Keratinocyte (primary cell): Measurements from ENCODE around the gene VGLL2. TPM values are rescaled to one million over a fixed set of nuclear protein-coding genes. Genes with fewer than 3 reads are reported as not detected.
"Not testable (repeated sequence)": the region's sequence is repeated elsewhere in the genome, so short reads cannot be mapped to it uniquely, and the experiment has no call there.

Experiments used
- DNase-seq: peaks from one replicate; pipeline ENCODE4 v3.0.0-alpha.2; 2011; ENCODE audit warnings: low read depth, missing footprints, low spot score
- FAIRE-seq: peaks from 2 replicates; lab custom pipeline; 2011; peaks lifted over from hg19 to GRCh38; lab: Jason Lieb, UNC
- H2AFZ ChIP-seq: 2 replicates; pipeline ENCODE4 v1.6.0; 2012; ENCODE audit warnings: low read length, control low read depth, inconsistent platforms; ENCODE audit not compliant: control insufficient read depth
- H3K27ac ChIP-seq: 2 replicates; pipeline ENCODE4 v1.5.1; 2011; ENCODE audit warnings: low read length; ENCODE audit not compliant: control insufficient read depth, insufficient read depth
- H3K27me3 ChIP-seq: 3 replicates; pipeline ENCODE4 v1.6.0; 2011; ENCODE audit warnings: low read length; ENCODE audit not compliant: control insufficient read depth, insufficient read depth; ENCODE audit errors: extremely low read depth
- H3K36me3 ChIP-seq, 2 experiments: 2 replicates in 1 of 2; 3 replicates in 1 of 2; pipeline ENCODE4 v1.5.1; 2011; ENCODE audit warnings: low read length in 2 of 2, mild to moderate bottlenecking in 1 of 2; ENCODE audit not compliant: control insufficient read depth in 2 of 2, insufficient read depth in 2 of 2; ENCODE audit errors: extremely low read depth in 1 of 2
- H3K4me1 ChIP-seq: 3 replicates; pipeline ENCODE4 v1.5.1; 2011; ENCODE audit warnings: low read length; ENCODE audit not compliant: control insufficient read depth, insufficient read depth; ENCODE audit errors: extremely low read depth
- H3K4me2 ChIP-seq: 3 replicates; pipeline ENCODE4 v1.6.0; 2011; ENCODE audit warnings: low read depth, low read length; ENCODE audit not compliant: control insufficient read depth, insufficient read depth; ENCODE audit errors: extremely low read depth
- H3K4me3 ChIP-seq, 3 experiments: fragments of 200-600 bp in 1 of 3; sonication (generic) in 1 of 3; 2 replicates in 2 of 3; 3 replicates in 1 of 3; pipeline ENCODE4 v1.5.1; 2011 to 2016; ENCODE audit warnings: low read length in 3 of 3, mild to moderate bottlenecking in 3 of 3, control low read depth in 2 of 3, inconsistent platforms in 1 of 3, low read depth in 1 of 3, mixed read lengths in 1 of 3, mixed run types in 1 of 3, moderate library complexity in 1 of 3; ENCODE audit not compliant: control insufficient read depth in 2 of 3, insufficient read depth in 2 of 3; ENCODE audit errors: extremely low read depth in 1 of 3
- H3K79me2 ChIP-seq: 2 replicates; pipeline ENCODE4 v1.6.0; 2012; ENCODE audit warnings: low read length; ENCODE audit not compliant: control insufficient read depth, insufficient read depth
- H3K9ac ChIP-seq: 3 replicates; pipeline ENCODE4 v1.6.0; 2011; ENCODE audit warnings: low read length; ENCODE audit not compliant: control insufficient read depth, insufficient read depth; ENCODE audit errors: extremely low read depth
- H3K9me1 ChIP-seq: 3 replicates; pipeline ENCODE4 v1.6.0; 2011; ENCODE audit warnings: low read length; ENCODE audit not compliant: control insufficient read depth, insufficient read depth; ENCODE audit errors: extremely low read depth
- H3K9me3 ChIP-seq: 2 replicates; pipeline ENCODE4 v1.5.1; 2012; ENCODE audit warnings: low read depth, low read length; ENCODE audit not compliant: control insufficient read depth
- H4K20me1 ChIP-seq: 3 replicates; pipeline ENCODE4 v1.6.0; 2011; ENCODE audit warnings: low read length; ENCODE audit not compliant: control insufficient read depth, insufficient read depth; ENCODE audit errors: extremely low read depth
- CTCF ChIP-seq, 3 experiments: IDR thresholded peaks in 1 of 3; conservative IDR thresholded peaks in 1 of 3; optimal IDR thresholded peaks in 1 of 3; 2 replicates in 2 of 3; 3 replicates in 1 of 3; pipeline versions ENCODE3 to v1.5.1; 2011; ENCODE audit warnings: low read length in 3 of 3, mild to moderate bottlenecking in 3 of 3, moderate library complexity in 2 of 3, control low read depth in 1 of 3, inconsistent platforms in 1 of 3; ENCODE audit not compliant: insufficient read depth in 2 of 3; ENCODE audit errors: extremely low read depth in 1 of 3
- EZH2 ChIP-seq: IDR thresholded peaks from one replicate; pipeline ENCODE4 v1.6.1; 2012; ENCODE audit warnings: inconsistent platforms, mild to moderate bottlenecking, low read length, moderate library complexity
- dilution Hi-C: fragments of 300-500 bp; cut with MboI; formaldehyde crosslinking; loops from one replicate; pipeline ENCODE4 v1.7.0; 2020; ENCODE audit warnings: low sequenced_read_pairs; ENCODE audit not compliant: extremely low pct_ligation_motif_present
- polyA plus RNA-seq, 5 experiments: library from polyadenylated mRNA; depleted of rRNA in 3 of 5; stranded (reverse) in 3 of 5; stranded (forward) in 1 of 5; unstranded in 1 of 5; fragments of >200 nt; gene quantifications; 1 replicate in 1 of 5; 2 replicates in 3 of 5; 3 replicates in 1 of 5; pipeline versions ENCODE4 v1.2.1 to v1.2.3, GENCODE V29; 2011 to 2012; ENCODE audit warnings: missing spikeins in 2 of 5, low read depth in 1 of 5, low replicate concordance in 1 of 5

Gene VGLL2
- polyA plus RNA-seq, 1 donor (not counting 4 experiments of a cell fraction or from before 2014, with no cell fraction given), result not detected

- Histone ChIP-seq H3K9me3 (no peaks in the 10 kb centered on the region), H3K36me3 (no peaks in the 10 kb centered on the region), H3K4me1 (peaks cover 8% of the 10 kb centered on the region), H3K9ac (no peak overlapping the region), H3K27ac (no peak overlapping the region), H2AFZ (no peak overlapping the region), H3K79me2 (no peaks in the 10 kb centered on the region), H3K9me1 (no peaks in the 10 kb centered on the region), H3K4me2 (no peak overlapping the region), H3K4me3 (no peak overlapping the region), H3K27me3 (no peaks in the 10 kb centered on the region), H4K20me1 (no peaks in the 10 kb centered on the region)
- TF ChIP-seq CTCF (optimal IDR thresholded peaks at IDR 0.05 in 1 of 3, IDR thresholded peaks at IDR 0.05 in 1 of 3, conservative IDR thresholded peaks at IDR 0.05 in 1 of 3; ENCODE audit: extremely low read depth in 1 of 3, insufficient read depth in 2 of 3, low read length in 3 of 3) (no peak), EZH2 (no peak)
- dilution Hi-C loops, result no loop called here
- DNase-seq (no peak), FAIRE-seq (no peak)
Observed at GRCh38 chr6:117233145-117233544, 32.2 kb upstream of the VGLL2 start.

DNA sequence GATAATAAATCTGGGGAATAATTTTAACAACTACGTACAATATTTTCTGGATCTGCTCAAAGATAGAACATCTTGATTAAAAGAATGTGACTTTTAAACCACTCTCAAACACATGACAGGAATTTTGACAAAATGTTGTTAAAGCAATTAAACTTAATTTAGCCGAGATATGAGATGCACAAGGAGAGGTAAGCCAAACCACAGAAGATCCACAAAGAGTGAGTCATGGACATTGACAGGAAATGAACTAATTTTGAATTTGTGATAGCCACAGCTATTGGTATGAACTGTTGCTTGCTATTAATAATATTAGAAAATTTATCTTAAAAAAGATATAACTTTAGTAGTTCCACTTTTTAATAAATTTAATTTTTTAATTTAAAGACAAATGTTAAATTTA lies 27.8 kb upstream of the VGLL2 start:
- H3K9ac ChIP-seq, result no peak overlapping the region
- FAIRE-seq, result peak; percentile 78
- H3K9me1 ChIP-seq, result no peaks in the 10 kb centered on the region
- dilution Hi-C loops, result no loop called here
- no peaks in the 10 kb centered on the region for H4K20me1 ChIP-seq
- H3K79me2 ChIP-seq, result no peaks in the 10 kb centered on the region
- peak overlapping the region in 2 of 3 experiments; percentile 23 to 24 for H3K4me3 ChIP-seq
- no peaks in the 10 kb centered on the region for H3K27me3 ChIP-seq
- H2AFZ ChIP-seq, result no peak overlapping the region
- H3K27ac ChIP-seq, result no peak overlapping the region
- no peaks in the 10 kb centered on the region for H3K9me3 ChIP-seq
- TF ChIP-seq CTCF (optimal IDR thresholded peaks at IDR 0.05 in 1 of 3, IDR thresholded peaks at IDR 0.05 in 1 of 3, conservative IDR thresholded peaks at IDR 0.05 in 1 of 3; ENCODE audit: extremely low read depth in 1 of 3, insufficient read depth in 2 of 3, low read length in 3 of 3), result no peak
- no peak for TF ChIP-seq EZH2
- DNase-seq, result no peak
- peaks cover 9% of the 10 kb centered on the region for H3K4me1 ChIP-seq
- H3K4me2 ChIP-seq, result peak overlapping the region; percentile 45
- H3K36me3 ChIP-seq, result no peaks in the 10 kb centered on the region

DNA sequence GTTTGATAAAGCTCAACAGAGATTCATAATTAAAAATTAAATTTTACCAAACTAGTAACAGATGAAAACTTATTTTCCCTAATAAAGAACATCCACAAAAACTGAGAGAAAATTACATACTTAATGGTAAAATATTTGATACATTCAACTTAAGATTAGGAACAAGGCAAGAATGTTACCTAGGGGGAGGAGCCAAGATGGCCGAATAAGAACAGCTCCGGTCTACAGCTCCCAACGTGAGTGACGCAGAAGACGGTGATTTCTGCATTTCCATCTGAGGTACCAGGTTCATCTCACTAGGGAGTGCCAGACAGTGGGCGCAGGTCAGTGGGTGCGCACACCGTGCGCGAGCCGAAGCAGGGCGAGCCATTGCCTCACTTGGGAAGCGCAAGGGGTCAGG lies 20.8 kb upstream of the VGLL2 start:
- H3K36me3 ChIP-seq, H4K20me1 ChIP-seq, DNase-seq, H3K4me2 ChIP-seq, H3K4me1 ChIP-seq, H3K79me2 ChIP-seq, H3K9me1 ChIP-seq, H2AFZ ChIP-seq, FAIRE-seq, H3K27me3 ChIP-seq, H3K9ac ChIP-seq, H3K9me3 ChIP-seq, dilution Hi-C loops, H3K27ac ChIP-seq, H3K4me3 ChIP-seq: not testable (repeated sequence)

DNA sequence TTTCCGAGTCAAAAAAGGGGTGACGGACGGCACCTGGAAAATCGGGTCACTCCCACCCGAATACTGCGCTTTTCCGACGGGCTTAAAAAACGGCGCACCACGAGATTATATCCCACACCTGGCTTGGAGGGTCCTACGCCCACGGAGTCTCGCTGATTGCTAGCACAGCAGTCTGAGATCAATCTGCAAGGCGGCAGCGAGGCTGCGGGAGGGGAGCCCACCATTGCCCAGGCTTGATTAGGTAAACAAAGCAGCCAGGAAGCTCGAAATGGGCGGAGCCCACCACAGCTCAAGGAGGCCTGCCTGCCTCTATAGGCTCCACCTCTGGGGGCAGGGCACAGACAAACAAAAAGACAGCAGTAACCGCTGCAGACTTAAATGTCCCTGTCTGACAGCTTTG lies 20.4 kb upstream of the VGLL2 start:
- H4K20me1 ChIP-seq, H3K4me1 ChIP-seq, H3K9ac ChIP-seq, FAIRE-seq, H3K27me3 ChIP-seq, H3K79me2 ChIP-seq, H3K9me3 ChIP-seq, H3K27ac ChIP-seq, DNase-seq, H3K4me3 ChIP-seq, H3K36me3 ChIP-seq, H2AFZ ChIP-seq, dilution Hi-C loops, H3K9me1 ChIP-seq, H3K4me2 ChIP-seq: not testable (repeated sequence)
